ENCODE measurements around the gene DAZ3.
"Not testable (repeated sequence)": the region's sequence is repeated elsewhere in the genome, so short reads cannot be mapped to it uniquely, and the experiment has no call there.

Gene DAZ3

DNA sequence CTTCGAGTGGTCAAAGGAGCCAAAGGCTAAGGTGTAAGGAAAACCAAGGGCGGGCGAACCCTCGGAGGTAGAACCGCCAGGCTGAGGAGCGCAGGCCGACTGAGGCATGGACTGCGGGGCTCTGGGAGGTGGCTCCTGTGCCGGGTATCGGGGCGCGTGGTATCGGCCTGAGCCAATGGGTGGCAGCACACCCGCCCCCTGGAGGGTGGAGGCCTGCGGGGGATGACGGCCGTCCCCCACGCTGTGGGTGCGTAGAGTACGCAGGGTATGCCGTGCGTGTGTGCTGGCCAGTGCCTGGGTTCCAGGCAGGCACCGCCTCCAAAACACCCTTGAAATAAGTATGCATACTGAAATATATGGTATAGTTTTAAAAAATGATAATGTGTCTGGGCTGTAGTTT lies at the start of gene DAZ3:
Gene DAZ3, minus strand, starts transcription at position 101 of the 400 bp plus-strand sequence. CDS start 208 bp downstream, outside the sequence.
- not testable (repeated sequence) for DNase-seq (ENCODE audit: low read depth)

GRCh38 chrY:24833619-24834018 lies 20.4 kb upstream of the DAZ3 start, which contains the start of gene DAZ4:
Gene DAZ4, plus strand, starts transcription at chrY:24833919. Its CDS starts 208 bp downstream, at chrY:24834127.
- DNase-seq (ENCODE audit: low read depth): not testable (repeated sequence)

- not testable (repeated sequence) for DNase-seq (ENCODE audit: low read depth)
Measured at GRCh38 chrY:24825069-24825468, 11.9 kb upstream of the DAZ3 start.

- not testable (repeated sequence) for DNase-seq (ENCODE audit: low read depth)
Measured at GRCh38 chrY:24824184-24824879, 11.1 kb upstream of the DAZ3 start.

DNA sequence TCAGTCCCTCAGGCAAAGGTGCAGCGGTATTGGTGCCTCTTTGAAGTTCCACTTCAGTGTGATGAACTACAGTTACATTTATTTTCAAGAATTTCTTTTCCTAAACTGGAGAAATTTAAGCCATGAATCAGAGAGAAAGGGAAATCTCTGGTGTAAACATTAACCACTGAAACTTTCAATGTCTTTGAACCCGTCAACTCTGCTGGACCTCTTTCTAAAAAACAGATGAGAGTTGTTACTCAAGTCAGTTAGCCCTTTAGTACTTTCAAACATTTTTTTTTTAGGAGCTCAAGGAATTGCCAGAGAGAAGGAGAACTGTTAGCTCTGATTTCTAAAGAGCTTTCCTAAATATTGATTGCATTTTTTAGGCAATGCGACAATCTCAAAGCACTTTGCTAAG lies 8.6 kb upstream of the DAZ3 start:
- not testable (repeated sequence) for DNase-seq (ENCODE audit: low read depth)
